GM06990 (cell line): ENCODE data around the gene FLACC1.
"Not testable (repeated sequence)": the region's sequence is repeated elsewhere in the genome, so short reads cannot be mapped to it uniquely, and the experiment has no call there.

Source experiments
- DNase-seq: peaks from one replicate; pipeline ENCODE4 v3.0.0-alpha.2; 2011; ENCODE audit not compliant: insufficient read length; ENCODE audit errors: extremely low read depth
- H3K27me3 ChIP-seq: replicated peaks from 2 replicates; pipeline ENCODE4 v1.6.0; 2011; ENCODE audit warnings: low read length; ENCODE audit not compliant: control insufficient read depth, insufficient read depth
- H3K36me3 ChIP-seq: 2 replicates; pipeline ENCODE4 v1.5.1; 2011; ENCODE audit warnings: low read length; ENCODE audit not compliant: control insufficient read depth, insufficient read depth
- H3K4me3 ChIP-seq: replicated peaks from 2 replicates; pipeline ENCODE4 v1.5.1; 2011; ENCODE audit warnings: low read depth, mild to moderate bottlenecking, control low read depth, low read length
- TF ChIP-seq, protein P1 (sequence below): IDR thresholded peaks from 2 replicates; pipeline ENCODE4 v1.5.1; 2011; ENCODE audit warnings: low read length, control low read depth, mild to moderate bottlenecking, inconsistent platforms; ENCODE audit not compliant: insufficient read depth, poor library complexity, severe bottlenecking

Gene FLACC1

DNA sequence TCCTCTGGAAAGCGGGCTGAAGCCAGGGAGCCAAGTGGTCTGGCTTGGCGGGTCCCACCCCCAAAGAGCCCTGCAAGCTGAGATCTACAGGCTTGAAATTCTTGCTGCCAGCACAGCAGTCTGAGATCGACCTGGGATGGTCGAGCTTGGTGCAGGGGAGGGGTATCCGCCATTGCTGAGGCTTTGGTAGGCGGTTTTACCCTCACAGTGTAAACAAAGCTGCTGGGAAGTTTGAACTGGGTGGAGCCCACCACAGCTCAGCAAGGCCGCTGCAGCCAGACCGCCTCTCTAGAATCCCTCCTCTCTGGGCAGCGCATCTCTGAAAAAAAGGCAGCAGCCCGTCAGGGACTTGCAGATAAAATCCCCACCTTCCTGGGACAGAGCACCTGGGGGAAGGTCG lies 12.6 kb upstream of the FLACC1 start:
- Histone ChIP-seq H3K4me3 (no peak overlapping the region), H3K36me3 (no peaks in the 10 kb centered on the region), H3K27me3 (no peaks in the 10 kb centered on the region)
- DNase-seq = no peak
- TF ChIP-seq, protein P1, sequence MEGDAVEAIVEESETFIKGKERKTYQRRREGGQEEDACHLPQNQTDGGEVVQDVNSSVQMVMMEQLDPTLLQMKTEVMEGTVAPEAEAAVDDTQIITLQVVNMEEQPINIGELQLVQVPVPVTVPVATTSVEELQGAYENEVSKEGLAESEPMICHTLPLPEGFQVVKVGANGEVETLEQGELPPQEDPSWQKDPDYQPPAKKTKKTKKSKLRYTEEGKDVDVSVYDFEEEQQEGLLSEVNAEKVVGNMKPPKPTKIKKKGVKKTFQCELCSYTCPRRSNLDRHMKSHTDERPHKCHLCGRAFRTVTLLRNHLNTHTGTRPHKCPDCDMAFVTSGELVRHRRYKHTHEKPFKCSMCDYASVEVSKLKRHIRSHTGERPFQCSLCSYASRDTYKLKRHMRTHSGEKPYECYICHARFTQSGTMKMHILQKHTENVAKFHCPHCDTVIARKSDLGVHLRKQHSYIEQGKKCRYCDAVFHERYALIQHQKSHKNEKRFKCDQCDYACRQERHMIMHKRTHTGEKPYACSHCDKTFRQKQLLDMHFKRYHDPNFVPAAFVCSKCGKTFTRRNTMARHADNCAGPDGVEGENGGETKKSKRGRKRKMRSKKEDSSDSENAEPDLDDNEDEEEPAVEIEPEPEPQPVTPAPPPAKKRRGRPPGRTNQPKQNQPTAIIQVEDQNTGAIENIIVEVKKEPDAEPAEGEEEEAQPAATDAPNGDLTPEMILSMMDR = no peak

DNA sequence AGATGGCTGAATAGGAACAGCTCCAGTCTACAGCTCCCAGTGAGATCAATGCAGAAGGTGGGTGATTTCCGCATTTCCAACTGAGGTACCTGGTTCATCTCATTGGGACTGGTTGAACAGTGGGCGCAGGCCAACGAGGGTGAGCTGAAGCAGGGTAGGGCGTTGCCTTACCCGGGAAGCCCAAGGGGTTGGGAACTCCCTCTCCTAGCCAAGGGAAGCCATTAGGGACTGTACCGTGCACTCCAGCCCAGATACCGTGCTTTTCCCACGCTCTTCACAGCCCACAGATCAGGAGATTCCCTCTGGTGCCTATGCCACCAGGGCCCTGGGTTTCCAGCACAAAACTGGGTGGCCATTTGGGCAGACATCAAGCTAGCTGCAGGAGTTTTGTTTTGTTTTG lies 12.2 kb upstream of the FLACC1 start:
- H3K27me3 ChIP-seq, DNase-seq, H3K4me3 ChIP-seq, H3K36me3 ChIP-seq: not testable (repeated sequence)

DNA sequence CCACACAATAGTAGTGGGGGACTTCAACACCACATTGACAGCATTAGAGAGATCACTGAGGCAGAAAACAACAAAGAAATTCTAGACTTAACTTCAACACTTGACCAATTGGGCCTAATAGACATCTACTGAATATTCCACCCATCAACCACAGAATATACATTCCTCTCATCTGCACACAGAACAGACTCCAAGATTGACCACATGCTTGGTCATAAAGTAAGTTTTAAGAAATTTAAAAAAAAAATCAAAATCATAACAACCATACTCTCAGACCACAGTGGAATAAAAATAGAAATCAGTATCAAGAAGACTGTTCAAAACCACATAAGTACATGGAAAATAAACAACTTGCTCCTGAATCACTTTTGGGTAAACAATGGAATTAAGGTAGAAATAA lies 9.0 kb upstream of the FLACC1 start:
- TF ChIP-seq, protein P1 = no peak
- no peaks in the 10 kb centered on the region for H3K27me3 ChIP-seq
- DNase-seq = no peak
- H3K36me3 ChIP-seq = no peaks in the 10 kb centered on the region; the same call in 1 of the 2 replicates
- no peak overlapping the region for H3K4me3 ChIP-seq

DNA sequence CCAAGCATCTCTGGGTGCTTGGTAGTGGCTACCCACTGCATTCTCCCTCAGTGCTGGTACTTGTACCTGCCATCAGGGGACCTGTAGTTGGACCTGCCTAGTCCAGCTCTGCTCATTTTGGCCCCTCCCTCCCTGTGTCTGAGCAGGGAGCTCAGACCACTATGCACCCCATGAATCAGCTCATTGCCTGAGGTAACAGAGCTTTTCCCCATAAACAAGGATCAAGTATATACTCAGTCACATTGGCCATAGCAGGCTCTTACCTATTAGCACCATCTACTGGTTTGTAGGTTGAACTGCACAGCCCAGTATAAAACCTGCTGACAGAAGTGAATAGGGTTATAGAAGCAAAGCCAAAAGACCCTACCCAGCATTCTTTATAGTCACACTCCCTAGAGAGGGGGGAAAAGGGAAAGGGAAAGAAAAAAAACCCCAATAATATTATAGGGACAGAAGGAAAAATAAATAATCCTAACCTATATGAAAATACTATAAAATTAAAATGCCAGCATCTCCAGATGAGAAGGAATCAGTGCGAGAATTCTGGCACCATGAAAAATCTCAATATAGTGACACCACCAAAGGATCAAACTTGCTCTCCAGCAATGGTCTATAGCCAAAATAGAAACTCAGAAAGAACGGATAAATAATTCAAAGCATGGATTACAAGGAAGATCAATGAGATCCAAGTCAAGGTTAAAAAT lies 6.9 kb upstream of the FLACC1 start:
- DNase-seq = peak; percentile 31
- no peaks in the 10 kb centered on the region for H3K27me3 ChIP-seq
- TF ChIP-seq, protein P1 = peak; percentile 90
- H3K36me3 ChIP-seq = no peaks in the 10 kb centered on the region; the same call in 1 of the 2 replicates
- H3K4me3 ChIP-seq = no peak overlapping the region

DNA sequence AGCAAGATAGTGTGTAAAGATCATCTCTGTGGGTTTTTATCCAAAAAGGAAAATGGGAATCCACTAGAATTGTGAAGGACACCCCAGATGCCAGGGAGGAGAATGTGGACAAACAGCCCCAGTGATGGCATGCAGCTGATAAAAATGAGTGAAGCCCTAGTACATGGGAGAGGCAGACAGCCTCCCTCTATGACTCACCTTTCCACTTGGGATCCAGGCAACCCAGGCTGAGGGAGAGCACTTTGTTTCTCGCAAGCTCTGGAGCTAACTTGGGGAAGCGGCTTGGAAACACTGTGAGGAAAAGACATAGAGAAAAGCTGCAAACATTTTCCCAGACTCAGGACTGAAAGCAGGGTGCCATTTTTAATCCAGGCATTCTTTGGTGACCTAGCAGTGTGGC lies 5.3 kb upstream of the FLACC1 start:
- Histone ChIP-seq H3K36me3 (no peaks in the 10 kb centered on the region; the same call in 1 of the 2 replicates), H3K27me3 (no peaks in the 10 kb centered on the region), H3K4me3 (no peak overlapping the region)
- DNase-seq = no peak
- TF ChIP-seq, protein P1 = no peak

DNA sequence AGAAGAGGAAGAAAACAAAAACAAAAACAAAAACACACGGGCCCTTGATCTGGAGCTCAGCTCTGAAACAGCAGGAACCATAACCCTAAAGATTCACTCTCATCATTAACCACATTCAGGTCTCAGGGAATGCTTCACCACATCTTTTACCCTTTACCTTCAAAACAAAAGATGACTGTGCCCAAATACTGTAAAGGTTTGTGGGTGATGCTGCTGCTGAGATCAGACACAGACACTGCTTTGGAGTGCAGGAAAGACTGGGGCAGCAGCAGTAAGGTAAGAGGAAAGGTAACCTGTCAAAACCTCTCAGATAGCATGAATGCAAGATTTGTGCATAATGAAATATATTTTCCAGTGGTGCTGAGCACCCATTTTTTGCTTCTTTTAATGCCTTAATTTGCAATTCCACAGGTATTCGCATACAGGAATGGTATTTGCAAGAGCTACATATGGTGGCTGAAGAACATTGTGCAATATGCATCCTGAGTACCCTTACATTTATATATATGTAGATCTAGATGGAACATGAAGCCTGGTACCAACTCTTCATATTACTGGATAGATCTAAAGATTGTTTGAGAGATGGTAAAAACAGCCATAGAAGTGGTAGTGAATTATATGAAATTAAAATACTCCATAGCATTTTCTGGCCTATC lies 4.1 kb upstream of the FLACC1 start:
- H3K36me3 ChIP-seq = no peaks in the 10 kb centered on the region; the same call in 1 of the 2 replicates
- TF ChIP-seq, protein P1 = no peak
- DNase-seq = no peak
- H3K4me3 ChIP-seq = no peak overlapping the region
- H3K27me3 ChIP-seq = no peaks in the 10 kb centered on the region
